DMS79 (cell line): ENCODE measurements around the gene FRMD7.

Source experiments
- DNase-seq: peaks from one replicate; lab custom pipeline; 2025; lab: John Stamatoyannopoulos, UW

FRMD7 gene

DNA sequence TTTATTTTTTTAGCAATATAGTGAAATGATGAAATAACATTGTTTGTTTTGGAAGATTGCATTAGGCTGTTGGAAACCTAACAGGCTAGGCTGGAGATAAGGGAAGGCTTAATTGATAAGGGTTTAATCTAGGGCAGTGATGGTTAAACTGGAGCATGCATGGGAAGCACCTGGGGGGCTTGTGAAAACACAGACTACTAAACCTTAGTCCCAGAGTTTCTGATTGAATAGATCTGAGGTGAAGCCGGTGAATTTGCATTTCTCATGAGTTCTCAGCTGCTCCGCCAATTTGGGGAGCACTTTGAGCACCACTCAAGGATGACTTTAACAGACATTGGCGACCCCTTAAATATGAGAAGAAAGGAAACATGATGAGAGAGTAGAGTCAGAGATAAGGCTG, 93.2 kb downstream of the FRMD7 start:
- no peak for DNase-seq

DNA sequence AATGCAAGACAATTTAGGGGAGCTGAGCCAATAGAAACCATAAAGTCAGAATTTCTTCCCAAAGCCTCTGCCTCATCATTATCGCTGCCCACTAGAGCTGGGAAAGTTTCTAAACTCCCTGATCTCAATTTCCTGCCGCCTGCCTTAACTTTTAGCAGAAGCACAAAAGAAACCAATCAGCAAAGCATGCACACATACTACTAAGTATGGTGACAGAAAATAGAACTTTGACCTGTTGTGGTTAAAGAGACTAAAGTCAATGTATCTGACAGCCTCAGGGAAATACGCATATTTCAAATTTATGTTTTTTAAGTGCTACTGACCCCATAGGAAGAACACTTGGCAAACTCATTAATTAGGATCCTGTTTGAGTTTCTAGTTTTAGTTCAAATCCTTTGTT, 94.7 kb downstream of the FRMD7 start:
- no peak for DNase-seq

DNA sequence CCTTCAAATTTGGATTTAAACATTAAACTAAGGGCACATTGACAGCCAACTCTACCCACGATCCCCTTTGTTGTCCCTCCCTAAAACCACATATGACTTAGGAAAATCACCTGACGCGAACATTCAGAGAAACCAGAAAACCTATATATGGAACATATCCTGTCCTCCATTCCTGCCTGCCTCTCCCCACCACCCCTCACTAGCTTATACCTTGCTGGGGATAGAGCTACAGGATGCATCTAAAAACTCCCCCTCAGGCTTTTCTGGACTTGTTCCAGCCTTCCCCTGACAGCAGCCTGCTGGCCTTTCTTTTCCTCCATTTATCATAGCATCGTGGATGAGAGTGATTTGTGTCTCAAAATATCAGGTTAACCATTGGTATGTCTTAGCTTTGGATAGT, 96.0 kb downstream of the FRMD7 start:
- DNase-seq = no peak

DNA sequence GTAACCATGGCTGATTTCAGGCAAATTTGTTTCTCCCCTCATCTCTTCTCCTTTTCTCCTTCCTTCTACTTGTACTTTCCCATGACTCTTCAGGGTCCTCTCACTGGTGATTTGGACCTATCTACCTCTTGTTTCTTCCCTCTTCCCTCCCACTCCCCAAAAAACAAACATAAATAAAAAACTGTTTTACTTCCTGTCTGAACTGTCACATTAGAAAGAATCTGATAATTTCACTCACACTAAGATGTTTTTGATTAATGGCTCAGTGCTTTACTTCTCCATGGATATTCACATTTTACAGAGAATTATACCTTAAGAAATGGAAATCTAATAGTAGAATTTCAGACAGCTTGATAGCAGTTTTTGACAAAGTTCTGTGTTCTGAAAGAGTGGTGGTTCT, 97.6 kb downstream of the FRMD7 start:
- no peak for DNase-seq
